GM19240 (cell line): ENCODE data around the gene BHLHE41.

Experiments
- DNase-seq: peaks from one replicate; pipeline ENCODE4 v3.0.0; 2011; ENCODE audit warnings: low spot score; ENCODE audit not compliant: insufficient read length

Gene BHLHE41

DNA sequence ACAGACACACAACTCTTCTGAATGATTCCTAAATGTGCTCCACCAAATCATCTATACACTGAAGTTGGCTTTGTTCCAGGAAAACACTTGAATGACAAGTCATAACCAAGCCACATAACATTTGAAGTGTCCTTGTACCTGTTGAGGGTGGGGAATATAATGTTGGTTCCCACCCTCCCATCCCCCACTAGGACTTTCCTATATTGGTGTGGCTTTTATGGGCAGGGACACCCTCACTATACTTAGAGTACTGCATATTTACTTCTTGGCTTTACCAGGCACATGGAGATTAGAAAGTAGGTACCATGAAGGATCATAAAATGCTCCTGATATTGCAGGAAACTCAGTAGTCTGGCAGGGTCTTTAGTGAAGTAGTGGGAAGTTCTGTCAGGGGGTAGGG, 9.7 kb upstream of the BHLHE41 start:
- DNase-seq: no peak

DNA sequence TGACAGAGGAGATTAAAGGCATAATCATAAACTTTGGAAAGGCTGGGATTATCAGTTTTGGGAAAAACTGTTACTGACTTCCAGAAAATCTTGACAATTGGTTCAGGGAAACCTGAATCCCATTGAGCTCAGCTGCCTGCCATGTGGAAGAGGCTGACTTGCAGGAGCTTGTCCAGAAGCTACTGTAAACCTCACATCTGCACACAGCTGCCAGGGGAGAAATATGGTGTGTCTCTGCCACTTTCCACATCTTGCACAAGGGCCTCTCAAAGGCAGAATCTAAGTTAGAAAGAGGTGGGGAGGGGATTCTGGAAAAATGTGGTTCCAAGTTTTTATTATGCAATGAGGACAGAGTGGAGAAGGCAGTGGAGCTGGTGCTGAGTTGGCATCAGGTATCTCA, 8.7 kb upstream of the BHLHE41 start:
- no peak for DNase-seq

- DNase-seq: no peak
Observed at GRCh38 chr12:26132866-26133265, 8.0 kb upstream of the BHLHE41 start.

- no peak for DNase-seq
Observed at GRCh38 chr12:26131936-26132335, 7.1 kb upstream of the BHLHE41 start.

DNA sequence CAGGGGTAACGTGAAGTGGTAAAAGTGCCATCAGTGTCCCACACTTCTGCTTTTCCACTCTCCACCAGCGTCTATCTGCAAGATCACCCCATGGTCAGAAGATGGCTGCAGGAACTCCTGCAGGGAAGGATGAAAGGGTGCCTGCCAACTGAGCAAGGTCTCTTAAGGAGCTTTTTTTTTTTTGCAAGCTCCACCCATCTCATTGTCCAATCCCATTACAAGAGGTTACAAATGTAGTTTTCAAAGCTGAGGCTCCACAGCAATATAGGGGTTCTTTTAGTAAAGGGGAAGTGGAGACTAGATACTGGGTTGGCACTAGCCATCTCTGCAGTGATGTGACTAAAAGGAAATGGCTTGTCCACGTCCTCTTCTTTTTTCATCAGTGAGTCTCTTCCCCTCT, 5.9 kb upstream of the BHLHE41 start:
- DNase-seq: no peak

DNA sequence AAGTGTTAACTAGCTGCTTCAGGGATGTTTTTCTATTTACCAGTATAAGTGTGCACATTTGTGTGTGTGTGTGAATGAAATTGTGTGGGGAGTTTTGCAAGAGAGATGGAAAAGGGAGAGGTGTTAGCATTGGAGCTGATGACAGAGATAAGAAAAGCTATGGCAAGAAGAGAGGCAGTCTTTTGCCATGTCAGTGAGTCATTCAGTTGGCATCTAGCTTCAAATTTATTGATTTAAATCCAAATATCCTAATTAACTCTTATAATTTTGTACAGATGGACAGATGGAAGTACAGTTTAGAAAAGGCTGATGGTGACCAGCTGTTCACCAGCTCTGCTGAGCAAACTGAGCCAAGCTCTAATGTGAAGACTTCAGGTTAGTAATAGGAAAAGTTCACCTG, 3.3 kb upstream of the BHLHE41 start:
- no peak for DNase-seq

- no peak for DNase-seq
Observed at GRCh38 chr12:26127404-26127803, 2.6 kb upstream of the BHLHE41 start.

DNA sequence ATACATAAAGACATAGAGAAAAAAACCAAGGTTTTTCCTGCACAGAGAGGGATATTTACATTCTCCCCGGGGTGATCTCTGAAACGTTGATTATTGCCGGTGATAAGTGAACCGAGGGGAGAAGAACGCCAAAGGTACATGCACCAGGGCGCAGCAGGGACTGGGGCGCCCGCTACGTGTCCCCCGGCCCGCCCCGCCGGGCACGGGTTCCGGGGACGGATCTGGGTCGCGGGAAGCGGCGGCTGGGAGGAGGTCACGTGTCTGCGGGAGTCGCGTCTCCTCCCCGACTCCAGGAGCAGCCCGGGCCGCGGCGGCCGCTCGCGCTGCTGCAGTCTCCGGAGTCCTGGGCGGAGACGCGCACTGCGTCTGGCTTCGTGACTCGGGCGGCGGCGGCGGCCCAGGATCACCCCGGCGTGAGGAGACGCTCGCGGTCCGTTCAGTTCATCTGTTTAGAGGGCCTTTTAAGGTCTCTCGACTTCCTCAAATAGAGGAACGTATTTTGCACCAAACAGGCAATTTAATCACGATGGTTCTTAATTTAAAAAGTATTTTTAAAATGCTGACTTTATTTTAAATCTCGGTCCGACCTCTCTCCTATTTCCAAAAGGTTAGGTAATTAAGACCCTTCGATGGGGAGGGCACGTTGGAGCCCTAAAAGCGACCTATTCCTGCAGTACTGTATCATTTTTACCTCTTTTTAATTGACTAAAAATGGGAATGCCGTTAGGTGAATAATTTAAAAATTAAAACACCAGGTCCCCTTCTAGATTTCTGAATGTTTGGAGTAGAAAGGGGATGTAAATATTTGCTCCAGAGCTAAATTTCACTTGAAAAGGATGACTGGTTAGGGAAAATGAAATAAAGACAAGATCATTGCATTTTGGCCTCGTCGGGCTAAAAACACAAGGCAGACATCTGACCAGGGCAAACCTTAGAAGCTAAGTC, 1.8 kb upstream of the BHLHE41 start:
- DNase-seq: no peak

- DNase-seq: no peak
Observed at GRCh38 chr12:26125400-26126339, 833 bp upstream of the BHLHE41 start.

DNA sequence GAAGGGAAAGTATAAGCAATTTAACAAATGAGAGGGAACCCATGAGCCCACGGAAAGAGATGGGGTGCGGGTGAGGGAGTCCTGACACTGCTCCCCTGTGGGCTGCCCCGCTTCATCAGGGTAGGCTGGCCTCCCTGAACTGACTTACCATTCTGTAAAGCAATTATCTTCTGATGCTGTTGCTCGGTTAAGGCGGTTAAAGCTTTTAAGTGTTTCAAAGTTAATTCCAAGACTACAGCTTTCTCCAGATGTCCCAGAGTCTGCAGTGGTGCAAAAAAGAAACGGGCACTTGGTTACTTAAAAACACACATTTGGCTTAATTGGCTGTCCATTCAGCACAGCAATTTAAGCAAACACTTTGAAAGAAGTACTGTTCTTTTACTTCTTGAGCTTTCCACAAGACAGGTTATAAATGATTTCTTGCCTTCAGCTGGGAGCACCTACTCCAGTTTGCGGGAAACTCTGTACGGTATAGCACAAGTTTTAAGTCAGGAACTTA, 1.3 kb downstream of the BHLHE41 start:
- no peak for DNase-seq

- no peak for DNase-seq
Observed at GRCh38 chr12:26122681-26123481, 2.0 kb downstream of the BHLHE41 start.

DNA sequence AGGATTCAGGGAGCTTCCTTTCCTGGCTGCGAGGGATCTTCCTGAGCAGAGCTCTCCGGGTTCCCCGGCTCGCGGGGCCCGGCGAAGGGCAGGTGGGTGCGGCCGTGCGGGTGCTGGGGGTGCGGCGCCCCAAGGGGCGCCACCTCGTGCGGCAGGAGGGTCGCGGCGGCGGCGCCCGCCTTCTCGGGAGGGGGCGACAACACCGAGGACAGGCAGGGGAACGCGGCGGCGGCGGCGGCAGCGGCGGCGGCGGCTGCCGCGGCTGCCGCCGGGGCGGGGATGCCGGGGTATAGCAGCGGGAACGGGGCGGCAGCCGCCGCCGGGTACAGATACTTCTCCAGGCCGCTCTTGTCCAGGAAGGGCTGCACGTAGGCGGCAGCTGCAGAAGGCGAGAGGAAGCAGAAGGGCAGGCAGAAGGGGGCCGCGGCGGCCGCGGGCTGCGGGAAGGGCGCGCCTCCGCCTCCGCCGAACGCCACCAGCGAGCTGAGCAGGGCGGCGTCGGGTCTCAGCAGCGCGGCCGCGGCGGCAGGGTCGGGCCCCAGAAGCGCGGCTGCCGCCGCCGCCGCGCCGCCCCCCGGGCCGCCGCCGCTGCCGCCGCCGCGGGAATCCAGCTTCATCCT, 2.7 kb downstream of the BHLHE41 start:
- no peak for DNase-seq

GRCh38 chr12:26121323-26122060, 3.3 kb downstream of the BHLHE41 start:
- DNase-seq: no peak

- DNase-seq: no peak
Observed at GRCh38 chr12:26120561-26121274, 4.1 kb downstream of the BHLHE41 start.

GRCh38 chr12:26119391-26119989, 5.3 kb downstream of the BHLHE41 start:
- DNase-seq: no peak

DNA sequence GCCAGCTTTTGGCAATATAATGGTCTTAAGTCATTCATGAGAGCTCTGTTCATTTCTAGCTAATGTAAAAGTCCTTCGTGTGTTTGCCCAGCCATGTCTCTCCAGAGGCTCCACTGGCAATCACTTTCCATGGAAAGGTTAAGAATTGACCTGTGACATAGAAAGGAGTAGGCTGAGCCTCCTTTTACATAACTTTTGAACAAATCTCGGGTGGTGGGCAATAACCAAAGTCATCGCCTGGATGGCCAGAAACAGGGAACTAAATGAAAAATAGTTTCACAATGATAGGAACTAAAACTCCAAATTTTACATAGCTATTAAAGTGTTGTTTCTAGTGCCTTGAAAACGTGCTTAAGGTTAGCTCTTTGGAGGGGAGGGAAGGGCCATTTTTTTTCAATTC, 6.5 kb downstream of the BHLHE41 start:
- no peak for DNase-seq

- DNase-seq: no peak
Observed at GRCh38 chr12:26116829-26117715, 7.8 kb downstream of the BHLHE41 start.
